NB4 (cell line): ENCODE data around the gene KRTAP9-3.
"Not testable (repeated sequence)": the region's sequence is repeated elsewhere in the genome, so short reads cannot be mapped to it uniquely, and the experiment has no call there.

Experiments
- CTCF ChIP-seq: IDR thresholded peaks from one replicate; pipeline ENCODE4 v1.5.1; 2012; ENCODE audit warnings: low read depth, low read length
- MAX ChIP-seq: IDR thresholded peaks from 2 replicates; pipeline ENCODE4 v1.6.1; 2011; ENCODE audit warnings: low read depth, low read length
- MYC ChIP-seq: IDR thresholded peaks from 2 replicates; pipeline ENCODE4 v1.6.1; 2011; ENCODE audit warnings: low read depth, low read length
- POLR2A ChIP-seq: IDR thresholded peaks from 2 replicates; pipeline ENCODE4 v1.6.1; 2011; ENCODE audit warnings: mild to moderate bottlenecking; ENCODE audit not compliant: insufficient read length; ENCODE audit errors: extremely low read depth

- not testable (repeated sequence) for TF ChIP-seq POLR2A, CTCF, MAX, MYC
Observed at GRCh38 chr17:41255381-41256290, 23.4 kb downstream of the KRTAP9-3 start, which contains the start of gene KRTAP9-9.
